ENCODE data around the gene SLC22A13. TPM values are rescaled to one million over a fixed set of nuclear protein-coding genes. Genes with fewer than 3 reads are reported as not detected.
A peak's percentile ranks its signal among the peaks of the same experiment; 100 is the strongest.

Gene SLC22A13
- total and polyA plus RNA-seq, 2 of the 4 experiments (the other 2 are of a cell fraction) = under 0.01 to 0.22 TPM

DNA sequence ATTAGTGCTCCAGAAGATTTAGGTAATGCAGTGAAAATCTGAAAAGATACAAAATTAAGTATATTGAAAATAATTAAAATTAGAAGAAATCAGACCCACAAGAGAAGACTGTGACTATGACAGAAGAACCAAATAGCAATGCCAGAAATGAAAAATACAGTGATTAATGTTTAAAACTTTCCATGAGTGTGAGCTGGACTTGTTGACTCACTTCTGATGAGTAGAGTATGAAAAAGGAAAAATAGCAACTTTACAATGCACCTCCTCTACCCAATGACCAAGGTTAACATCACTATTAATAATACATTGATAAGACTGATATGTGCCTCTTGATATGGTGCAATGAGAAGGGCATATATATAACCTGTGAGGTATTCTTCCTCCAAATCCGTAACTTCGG lies 39.3 kb upstream of the SLC22A13 start:
- no peaks in the 10 kb centered on the region for H3K27me3 ChIP-seq (ENCODE audit: control insufficient read depth, insufficient read depth, low read length)
- no peak overlapping the region for H2BK120ac ChIP-seq (ENCODE audit: low read depth, low read length)
- ATAC-seq (ENCODE audit: low read depth) (peak; percentile 33; the same call in 1 of the 2 replicates), DNase-seq (peak; percentile 47)
- H4K20me1 ChIP-seq (ENCODE audit: insufficient read depth, low read length) = no peaks in the 10 kb centered on the region; the same call in 1 of the 2 replicates
- H4K5ac ChIP-seq (ENCODE audit: low read depth, low read length) = no peak overlapping the region
- dilution Hi-C loops (cut with HindIII; ENCODE audit: low sequenced_read_pairs, unreplicated experiment) (no loop called here), intact Hi-C loops (cut with micrococcal nuclease) (no loop called here), in situ Hi-C loops (cut with MboI; ENCODE audit: low sequenced_read_pairs) (no loop called here)
- WGBS, 2 experiments (ENCODE audit: extremely low coverage in 2 of 2, insufficient read length in 1 of 2) = no CpG with 5 or more reads among the region's 2 CpGs
- no peak overlapping the region for H3K18ac ChIP-seq (ENCODE audit: low read depth, low read length)
- ChIA-PET POLR2A (ENCODE audit: unreplicated experiment) (no interaction called here), CTCF (no interaction called here)
- no peak overlapping the region for H3K9ac ChIP-seq (ENCODE audit: low read depth, low read length)
- TF ChIP-seq RAD21 (IDR thresholded peaks at IDR 0.05; ENCODE audit: low read length) = no peak
- TF ChIP-seq MAZ (IDR thresholded peaks at IDR 0.05; ENCODE audit: borderline replicate concordance, low read depth, low read length) = no peak
- no peak for TF ChIP-seq FOS (IDR thresholded peaks at IDR 0.05; ENCODE audit: low read depth, low read length)
- TF ChIP-seq RFX5 (IDR thresholded peaks at IDR 0.05; ENCODE audit: low read depth, low read length) = no peak
- TF ChIP-seq CEBPB (IDR thresholded peaks at IDR 0.05; ENCODE audit: low read depth, low read length) = no peak
- TF ChIP-seq, protein P1, sequence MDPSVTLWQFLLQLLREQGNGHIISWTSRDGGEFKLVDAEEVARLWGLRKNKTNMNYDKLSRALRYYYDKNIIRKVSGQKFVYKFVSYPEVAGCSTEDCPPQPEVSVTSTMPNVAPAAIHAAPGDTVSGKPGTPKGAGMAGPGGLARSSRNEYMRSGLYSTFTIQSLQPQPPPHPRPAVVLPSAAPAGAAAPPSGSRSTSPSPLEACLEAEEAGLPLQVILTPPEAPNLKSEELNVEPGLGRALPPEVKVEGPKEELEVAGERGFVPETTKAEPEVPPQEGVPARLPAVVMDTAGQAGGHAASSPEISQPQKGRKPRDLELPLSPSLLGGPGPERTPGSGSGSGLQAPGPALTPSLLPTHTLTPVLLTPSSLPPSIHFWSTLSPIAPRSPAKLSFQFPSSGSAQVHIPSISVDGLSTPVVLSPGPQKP (IDR thresholded peaks at IDR 0.05; ENCODE audit: borderline replicate concordance, low read depth, low read length) = no peak
- TF ChIP-seq CHD1 (IDR thresholded peaks at IDR 0.05; ENCODE audit: low read depth, low read length) = no peak
- no peak for TF ChIP-seq POLR2A (IDR thresholded peaks at IDR 0.05; ENCODE audit: low read depth, low read length)
- TF ChIP-seq RCOR1 (IDR thresholded peaks at IDR 0.05; ENCODE audit: insufficient replicate concordance, low read length) = no peak
- TF ChIP-seq MAFK (IDR thresholded peaks at IDR 0.05; ENCODE audit: low read depth, low read length) = no peak
- no peak for TF ChIP-seq MXI1 (IDR thresholded peaks at IDR 0.05; ENCODE audit: borderline replicate concordance, low read depth, low read length)
- no peak for TF ChIP-seq BHLHE40 (IDR thresholded peaks at IDR 0.05; ENCODE audit: low read depth, low read length)
- no peak for TF ChIP-seq NFE2L2 (IDR thresholded peaks at IDR 0.05; ENCODE audit: low read depth, low read length)
- TF ChIP-seq, protein P2, sequence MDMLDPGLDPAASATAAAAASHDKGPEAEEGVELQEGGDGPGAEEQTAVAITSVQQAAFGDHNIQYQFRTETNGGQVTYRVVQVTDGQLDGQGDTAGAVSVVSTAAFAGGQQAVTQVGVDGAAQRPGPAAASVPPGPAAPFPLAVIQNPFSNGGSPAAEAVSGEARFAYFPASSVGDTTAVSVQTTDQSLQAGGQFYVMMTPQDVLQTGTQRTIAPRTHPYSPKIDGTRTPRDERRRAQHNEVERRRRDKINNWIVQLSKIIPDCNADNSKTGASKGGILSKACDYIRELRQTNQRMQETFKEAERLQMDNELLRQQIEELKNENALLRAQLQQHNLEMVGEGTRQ (IDR thresholded peaks at IDR 0.05; ENCODE audit: low read depth, low read length) = no peak
- TF ChIP-seq SMC3 (IDR thresholded peaks at IDR 0.05; ENCODE audit: low read depth, low read length) = no peak
- H2BK15ac ChIP-seq (ENCODE audit: low read depth, low read length) = no peak overlapping the region
- H3K56ac ChIP-seq (ENCODE audit: extremely low read depth, insufficient read depth, low read length) = no peak overlapping the region
- no peak overlapping the region for H2AFZ ChIP-seq (replicated peaks; ENCODE audit: low read length, poor library complexity)
- H2BK5ac ChIP-seq (ENCODE audit: low read depth, low read length, poor library complexity, severe bottlenecking) = peak overlapping the region; percentile 37
- peaks cover 3% of the 10 kb centered on the region; the same call in 1 of the 2 replicates for H3K9me1 ChIP-seq (ENCODE audit: insufficient read depth, low read length)
- no TSS peak for BruUV-seq (replicated peaks)
- no peaks in the 10 kb centered on the region for H3K9me3 ChIP-seq (ENCODE audit: control insufficient read depth, insufficient read depth, low read length)
- no peak overlapping the region for H3K27ac ChIP-seq (ENCODE audit: insufficient read depth, low read length)
- H2AK9ac ChIP-seq (replicated peaks; ENCODE audit: low read depth, low read length, poor library complexity) = no peak overlapping the region
- H2BK20ac ChIP-seq (ENCODE audit: low read depth, low read length) = no peak overlapping the region
- peaks cover 4% of the 10 kb centered on the region for H3K4me1 ChIP-seq (ENCODE audit: control insufficient read depth, insufficient read depth, low read length)
- no peak overlapping the region for H3K23ac ChIP-seq (ENCODE audit: low read depth, low read length)
- H2AK5ac ChIP-seq (ENCODE audit: low read depth, low read length) = no peak overlapping the region
- H3K4me3 ChIP-seq (ENCODE audit: insufficient read depth, low read depth, low read length) = no peak overlapping the region
- peaks cover 15 to 45% of the 10 kb centered on the region in 2 experiments for H3K79me1 ChIP-seq (ENCODE audit: low read depth in 1 of 2, low read length in 2 of 2)
- no peak overlapping the region for H3K14ac ChIP-seq (replicated peaks; ENCODE audit: low read depth, low read length)
- no peak overlapping the region for H4K91ac ChIP-seq (ENCODE audit: insufficient read depth, low read depth, low read length)
- no peak overlapping the region for H3K4ac ChIP-seq (ENCODE audit: low read depth, low read length)
- H3K4me2 ChIP-seq (ENCODE audit: low read depth, low read length) = no peak overlapping the region; the same call in 1 of the 2 replicates
- peaks cover 11% of the 10 kb centered on the region for H3K36me3 ChIP-seq (ENCODE audit: control insufficient read depth, insufficient read depth, low read length)
- H4K8ac ChIP-seq (ENCODE audit: low read depth in 2 of 2, low read length in 2 of 2) = no peak overlapping the region

Data from IMR-90 (cell line).